Smooth muscle cell (in vitro differentiated cells): ENCODE measurements around the gene MED7. TPM values are rescaled to one million over a fixed set of nuclear protein-coding genes. Genes with fewer than 3 reads are reported as not detected.

ENCODE experiments used
- DNase-seq: peaks from one replicate; lab custom pipeline; 2025; ENCODE audit not compliant: unreplicated experiment; lab: John Stamatoyannopoulos, UW
- H2AFZ ChIP-seq: fragments of 200-600 bp; sonication (generic); 2 replicates; pipeline ENCODE4 v1.6.0; 2016; ENCODE audit warnings: antibody characterized with exemption, low read depth, mild to moderate bottlenecking
- H3F3A ChIP-seq: fragments of 200-600 bp; sonication (generic); 2 replicates; pipeline ENCODE4 v1.6.0; 2017; ENCODE audit warnings: antibody characterized with exemption, low read depth
- H3K27ac ChIP-seq: fragments of 200-600 bp; sonication (generic); 2 replicates; pipeline ENCODE4 v1.5.1; 2016; ENCODE audit warnings: low read depth, mild to moderate bottlenecking
- H3K27me3 ChIP-seq: fragments of 200-600 bp; sonication (generic); 2 replicates; pipeline ENCODE4 v1.6.1; 2016; ENCODE audit warnings: low read depth, mild to moderate bottlenecking
- H3K36me3 ChIP-seq: fragments of 200-600 bp; sonication (generic); 2 replicates; pipeline ENCODE4 v1.5.1; 2016; ENCODE audit warnings: low read depth
- H3K4me1 ChIP-seq: fragments of 200-600 bp; sonication (generic); 2 replicates; pipeline ENCODE4 v1.5.1; 2016; ENCODE audit warnings: low read depth
- H3K4me2 ChIP-seq: fragments of 200-600 bp; sonication (generic); 2 replicates; pipeline ENCODE4 v1.6.0; 2016; ENCODE audit warnings: mild to moderate bottlenecking
- H3K4me3 ChIP-seq: fragments of 200-600 bp; sonication (generic); 2 replicates; pipeline ENCODE4 v1.5.1; 2016; ENCODE audit warnings: mild to moderate bottlenecking
- H3K79me2 ChIP-seq: fragments of 200-600 bp; sonication (generic); 2 replicates; pipeline ENCODE4 v1.6.0; 2016; ENCODE audit warnings: low read depth, mild to moderate bottlenecking
- H3K9ac ChIP-seq: fragments of 200-600 bp; sonication (generic); 2 replicates; pipeline ENCODE4 v1.6.0; 2016; ENCODE audit warnings: low read depth
- H3K9me3 ChIP-seq: fragments of 200-600 bp; sonication (generic); replicated peaks from 2 replicates; pipeline ENCODE4 v1.5.1; 2016; ENCODE audit warnings: low read depth
- H4K20me1 ChIP-seq: fragments of 200-600 bp; sonication (generic); 2 replicates; pipeline ENCODE4 v1.6.0; 2016; ENCODE audit warnings: low read depth
- WGBS: methylation state at CpG from one replicate; pipeline ENCODE4 v1.1.7; 2016; ENCODE audit warnings: low lambda C conversion rate; 5-methylcytosine and 5-hydroxymethylcytosine counted together
- polyA plus RNA-seq: library from polyadenylated mRNA; unstranded; fragments of >200 nt; fragmentation: Nextera tagmentation; extraction: Ambion mirVana; gene quantifications from 2 replicates; pipeline ENCODE4 v1.2.1, GENCODE V29; 2016
- total RNA-seq: library from RNA; depleted of rRNA; stranded (reverse); fragments of >200 nt; gene quantifications from 2 replicates; pipeline ENCODE4 v1.2.3, GENCODE V29; 2014
- TF ChIP-seq, protein P1 (sequence below): fragments of 200-600 bp; sonication (generic); IDR thresholded peaks from 2 replicates; pipeline ENCODE4 v1.5.1; 2017; ENCODE audit warnings: borderline replicate concordance, mild to moderate bottlenecking, antibody characterized with exemption; ENCODE audit not compliant: insufficient read depth, poor library complexity, severe bottlenecking

The MED7 gene
- total and polyA plus RNA-seq, 2 experiments from 2014 or later: 9.3 to 12.7 TPM

DNA sequence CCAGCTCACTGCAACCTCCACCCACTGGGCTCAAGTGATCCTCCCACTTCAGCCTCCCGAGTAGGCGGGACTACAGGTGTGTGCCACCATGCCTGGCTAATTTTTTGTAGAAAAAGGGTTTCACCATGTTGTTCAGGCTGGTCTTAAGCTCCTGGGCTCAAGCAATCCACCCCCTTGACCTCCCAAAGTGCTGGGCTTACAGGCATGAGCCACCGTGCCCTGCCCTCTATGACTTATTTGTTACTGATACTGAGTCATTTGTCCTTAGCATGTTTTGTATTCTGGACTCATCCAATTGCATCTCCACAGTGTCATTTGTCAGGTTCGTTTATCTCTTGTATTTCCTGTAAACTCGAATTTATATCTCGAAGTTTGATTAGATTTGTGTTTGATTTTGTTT is 35.3 kb upstream of the MED7 start:
- no peaks in the 10 kb centered on the region for H3K79me2 ChIP-seq
- no peaks in the 10 kb centered on the region for H3K4me1 ChIP-seq
- no peak overlapping the region for H2AFZ ChIP-seq
- no peaks in the 10 kb centered on the region for H3K36me3 ChIP-seq
- no peaks in the 10 kb centered on the region for H3K9me3 ChIP-seq
- H3K9ac ChIP-seq: no peak overlapping the region
- DNase-seq: no peak
- no peak overlapping the region for H3K27ac ChIP-seq
- H3F3A ChIP-seq: no peaks in the 10 kb centered on the region
- peaks cover 21% of the 10 kb centered on the region for H3K27me3 ChIP-seq
- no peaks in the 10 kb centered on the region for H4K20me1 ChIP-seq
- WGBS: 79% methylated on average over 6 of the region's 6 CpGs
- no peak overlapping the region for H3K4me2 ChIP-seq
- no peak overlapping the region for H3K4me3 ChIP-seq
- TF ChIP-seq, protein P1, sequence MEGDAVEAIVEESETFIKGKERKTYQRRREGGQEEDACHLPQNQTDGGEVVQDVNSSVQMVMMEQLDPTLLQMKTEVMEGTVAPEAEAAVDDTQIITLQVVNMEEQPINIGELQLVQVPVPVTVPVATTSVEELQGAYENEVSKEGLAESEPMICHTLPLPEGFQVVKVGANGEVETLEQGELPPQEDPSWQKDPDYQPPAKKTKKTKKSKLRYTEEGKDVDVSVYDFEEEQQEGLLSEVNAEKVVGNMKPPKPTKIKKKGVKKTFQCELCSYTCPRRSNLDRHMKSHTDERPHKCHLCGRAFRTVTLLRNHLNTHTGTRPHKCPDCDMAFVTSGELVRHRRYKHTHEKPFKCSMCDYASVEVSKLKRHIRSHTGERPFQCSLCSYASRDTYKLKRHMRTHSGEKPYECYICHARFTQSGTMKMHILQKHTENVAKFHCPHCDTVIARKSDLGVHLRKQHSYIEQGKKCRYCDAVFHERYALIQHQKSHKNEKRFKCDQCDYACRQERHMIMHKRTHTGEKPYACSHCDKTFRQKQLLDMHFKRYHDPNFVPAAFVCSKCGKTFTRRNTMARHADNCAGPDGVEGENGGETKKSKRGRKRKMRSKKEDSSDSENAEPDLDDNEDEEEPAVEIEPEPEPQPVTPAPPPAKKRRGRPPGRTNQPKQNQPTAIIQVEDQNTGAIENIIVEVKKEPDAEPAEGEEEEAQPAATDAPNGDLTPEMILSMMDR: no peak

DNA sequence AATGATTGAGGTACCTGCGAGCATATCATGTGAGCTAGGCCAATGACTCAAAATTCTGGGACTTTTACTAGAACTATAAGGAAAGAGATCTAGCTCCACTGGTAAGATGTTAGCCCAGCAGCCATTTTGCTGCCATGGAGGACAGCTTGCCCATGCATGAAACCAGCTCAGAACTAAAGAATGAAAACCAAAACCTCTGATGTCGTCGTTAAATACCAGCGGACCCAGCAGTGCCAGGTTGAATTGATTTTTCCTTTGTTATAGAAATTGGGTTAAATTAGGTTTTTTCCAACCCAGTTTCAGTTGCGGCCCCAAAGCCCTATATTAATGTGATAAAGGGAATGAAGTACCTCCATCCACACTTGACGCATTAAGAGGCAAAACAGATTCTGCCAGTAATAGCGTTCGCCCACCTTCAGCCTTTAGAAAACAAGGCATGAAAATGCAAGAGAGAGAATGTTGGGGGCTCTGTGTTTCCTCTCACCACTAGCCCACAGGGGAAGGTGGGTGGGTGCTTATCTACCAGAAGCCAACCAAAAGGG is 32.5 kb upstream of the MED7 start:
- Histone ChIP-seq H3K27me3 (no peaks in the 10 kb centered on the region), H3K36me3 (no peaks in the 10 kb centered on the region), H3K79me2 (no peaks in the 10 kb centered on the region), H3F3A (no peaks in the 10 kb centered on the region), H3K4me3 (no peak overlapping the region), H3K4me1 (no peaks in the 10 kb centered on the region), H3K4me2 (no peak overlapping the region), H4K20me1 (no peaks in the 10 kb centered on the region), H3K9me3 (no peaks in the 10 kb centered on the region), H2AFZ (no peak overlapping the region), H3K27ac (no peak overlapping the region), H3K9ac (no peak overlapping the region)
- TF ChIP-seq, protein P1: no peak
- DNase-seq: no peak
- WGBS: 96% methylated on average over 8 of the region's 8 CpGs

DNA sequence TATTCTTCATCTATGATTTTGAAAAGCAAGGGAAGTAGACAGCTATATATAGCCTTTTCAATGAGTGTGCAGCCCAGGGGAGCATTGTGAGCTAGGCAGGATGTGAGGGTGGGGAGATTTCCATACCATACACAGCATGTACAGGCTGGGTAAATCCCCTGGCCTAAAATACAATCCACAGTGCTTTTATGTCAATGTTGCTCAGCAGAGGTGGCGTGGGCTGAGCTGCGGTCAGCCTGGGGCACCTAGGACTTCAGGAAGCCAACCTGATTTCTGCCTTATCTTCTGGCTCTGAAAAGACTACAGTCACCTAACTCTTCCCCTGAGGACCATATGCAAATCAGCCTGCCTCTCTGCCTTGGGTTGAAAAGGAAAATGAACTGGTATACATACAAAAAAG is 29.7 kb upstream of the MED7 start:
- Histone ChIP-seq H2AFZ (no peak overlapping the region), H3F3A (peaks cover 2% of the 10 kb centered on the region), H4K20me1 (no peaks in the 10 kb centered on the region), H3K9me3 (no peaks in the 10 kb centered on the region), H3K4me3 (no peak overlapping the region), H3K4me1 (peaks cover 2% of the 10 kb centered on the region), H3K4me2 (peak overlapping the region; percentile 9), H3K9ac (no peak overlapping the region), H3K27me3 (no peaks in the 10 kb centered on the region), H3K79me2 (no peaks in the 10 kb centered on the region), H3K27ac (peak overlapping the region; percentile 80), H3K36me3 (no peaks in the 10 kb centered on the region)
- TF ChIP-seq, protein P1: no peak
- DNase-seq: no peak
- 26% methylated on average over 2 of the region's 2 CpGs for WGBS

DNA sequence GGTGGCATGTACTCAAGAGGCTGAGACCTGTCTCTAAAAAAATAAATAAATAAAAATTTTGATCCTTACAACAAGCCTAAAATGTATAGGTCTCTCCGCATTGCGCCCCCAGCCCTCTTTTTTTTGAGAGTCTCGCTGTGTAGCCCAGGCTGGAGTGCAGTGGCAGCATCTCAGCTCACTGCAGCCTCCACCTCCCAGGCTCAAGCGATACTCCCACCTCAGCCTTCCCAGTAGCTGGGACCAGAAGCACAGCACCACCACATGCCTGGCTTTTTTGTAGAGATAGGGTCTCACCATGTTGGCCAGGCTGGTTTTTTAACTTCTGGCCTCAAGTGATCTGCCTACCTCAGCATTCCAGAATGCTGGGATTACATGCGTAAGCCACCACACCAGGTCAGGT is 25.6 kb upstream of the MED7 start:
- Histone ChIP-seq H3K27me3 (no peaks in the 10 kb centered on the region), H4K20me1 (no peaks in the 10 kb centered on the region), H3K4me2 (no peak overlapping the region), H3K9ac (no peak overlapping the region), H3K27ac (no peak overlapping the region), H3K79me2 (no peaks in the 10 kb centered on the region), H3K36me3 (no peaks in the 10 kb centered on the region), H2AFZ (no peak overlapping the region), H3K9me3 (no peaks in the 10 kb centered on the region), H3K4me3 (no peak overlapping the region), H3F3A (peaks cover 2% of the 10 kb centered on the region), H3K4me1 (peaks cover 4% of the 10 kb centered on the region)
- TF ChIP-seq, protein P1: no peak
- WGBS: 89% methylated on average over 5 of the region's 5 CpGs
- no peak for DNase-seq
